Measurements from ENCODE around the gene AP2A2.

AP2A2 gene

GRCh38 chr11:924406-925157 is 1.1 kb upstream of the AP2A2 start:
- no peak for DNase-seq (ENCODE audit: low read depth)

DNA sequence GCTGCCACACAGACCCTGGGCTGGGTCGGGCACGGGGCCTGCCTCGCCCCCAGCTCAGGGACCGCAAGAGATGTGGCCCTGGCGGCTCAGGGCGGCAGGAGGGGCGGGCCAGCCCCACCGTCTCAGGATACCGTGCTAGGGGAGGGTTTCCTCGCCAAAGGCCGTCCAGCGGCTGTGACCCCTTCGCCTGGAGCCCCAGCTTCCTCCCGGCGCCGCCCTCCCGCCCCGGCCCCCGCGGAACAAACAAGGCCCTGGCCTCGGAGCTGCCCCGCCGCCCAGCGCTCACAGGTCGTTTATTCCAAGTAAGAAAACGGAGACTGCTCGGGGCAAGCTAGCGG is 543 bp upstream of the AP2A2 start:
- DNase-seq (ENCODE audit: low read depth), result no peak

DNA sequence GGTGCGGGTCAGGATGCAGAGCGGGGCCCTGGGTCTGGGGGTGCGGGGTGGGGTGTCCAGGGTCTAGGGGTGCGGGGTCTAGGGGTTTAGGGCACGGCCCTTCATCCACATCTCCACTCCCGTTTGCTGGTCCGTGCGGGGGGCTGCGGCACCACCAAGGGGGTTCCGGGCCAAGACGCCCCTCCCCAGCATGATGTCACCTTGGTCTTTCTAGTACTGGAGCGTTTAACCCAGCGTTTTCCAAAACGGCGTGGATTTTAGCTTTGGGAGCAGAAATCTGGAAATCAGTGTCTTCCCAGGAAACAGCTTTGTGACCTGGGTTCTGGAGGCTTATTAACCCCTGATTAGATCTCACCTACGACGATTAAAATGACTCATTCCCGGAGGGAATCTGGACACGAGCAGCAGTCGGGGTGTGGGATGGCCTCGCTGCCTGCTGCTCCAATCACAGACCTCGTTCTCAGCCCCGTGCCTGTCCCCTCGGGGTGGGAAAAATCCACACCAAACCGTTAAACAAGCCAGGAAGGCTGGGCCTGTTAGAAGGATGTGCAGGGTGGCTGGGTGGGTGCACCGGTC is 759 bp downstream of the AP2A2 start:
- DNase-seq (ENCODE audit: low read depth), result no peak

DNA sequence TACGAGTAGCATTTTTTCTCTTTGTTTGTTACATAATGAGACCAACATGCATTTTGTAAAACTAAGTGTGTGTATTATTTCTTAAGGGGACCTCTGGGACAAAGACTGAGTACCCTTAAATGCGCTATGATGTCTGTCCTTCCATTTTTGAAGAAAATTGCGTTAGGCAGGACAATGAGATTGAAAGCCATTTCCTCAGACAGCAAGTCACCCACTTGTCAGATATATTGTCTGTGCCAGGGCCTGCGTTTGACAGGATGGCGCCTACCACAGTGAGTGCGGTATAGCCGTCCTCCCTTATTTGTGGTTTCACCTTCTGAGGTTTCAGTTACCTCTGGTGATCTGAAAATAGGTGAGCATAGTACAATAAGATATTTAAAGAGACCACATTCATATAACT is 2.2 kb downstream of the AP2A2 start:
- no peak for DNase-seq (ENCODE audit: low read depth)

DNA sequence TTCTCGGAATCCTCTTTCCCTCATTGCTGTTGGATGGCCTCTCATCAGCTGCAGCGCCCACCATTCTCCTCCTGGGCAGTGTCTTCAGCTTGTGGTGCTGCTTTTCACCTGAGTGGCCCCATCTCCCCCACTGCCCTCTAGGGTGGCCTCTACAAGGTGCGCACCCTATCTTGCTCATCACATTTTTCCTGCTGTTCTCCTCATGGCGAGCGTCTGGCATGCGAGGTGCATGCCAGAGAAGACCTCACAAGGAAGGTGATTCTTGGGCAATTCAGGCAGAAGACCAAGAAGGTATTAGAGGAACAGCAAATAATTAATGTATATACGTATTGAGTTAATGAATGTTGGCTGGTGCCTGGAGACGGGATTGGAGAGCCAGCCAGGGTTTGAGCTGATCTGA is 3.1 kb downstream of the AP2A2 start:
- no peak for DNase-seq (ENCODE audit: low read depth)

DNA sequence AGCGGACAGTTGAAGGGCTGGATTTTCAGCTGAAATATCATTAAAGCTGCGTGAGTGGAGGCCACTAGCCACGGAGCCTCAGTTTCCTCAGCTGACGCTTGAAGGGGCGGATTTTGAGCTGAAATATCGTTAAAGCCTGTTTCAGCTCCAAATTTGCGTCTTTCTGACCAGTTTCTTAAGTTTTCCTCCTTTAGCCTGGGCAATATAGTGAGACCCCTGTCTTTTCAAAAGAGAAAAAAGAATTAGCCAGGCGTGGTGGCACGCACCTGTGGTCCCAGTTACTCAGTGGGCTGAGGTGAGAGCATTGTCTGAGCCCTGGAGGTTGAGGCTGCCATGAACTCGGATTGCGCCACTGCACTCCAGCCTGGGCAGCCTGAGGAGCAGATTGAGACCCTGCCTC is 3.7 kb downstream of the AP2A2 start:
- no peak for DNase-seq (ENCODE audit: low read depth)

DNA sequence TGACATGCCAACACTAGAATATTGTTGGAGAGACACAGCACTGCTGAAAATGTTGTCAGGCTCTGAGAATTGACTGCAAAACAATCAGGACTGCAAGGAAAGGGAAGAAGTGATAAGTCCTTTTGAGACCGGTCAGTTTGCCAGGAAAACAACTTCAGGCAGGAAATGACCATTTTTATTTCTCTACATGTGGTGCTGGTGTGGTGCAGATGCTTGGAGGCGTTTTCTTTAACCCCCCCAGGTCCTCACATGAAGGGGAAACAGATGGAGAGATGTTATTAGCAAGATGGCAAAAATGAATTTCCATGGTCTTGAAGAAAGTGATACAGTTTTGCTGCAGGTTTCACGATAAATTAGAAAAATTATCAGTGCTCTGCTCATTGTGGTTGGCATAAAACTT is 5.7 kb downstream of the AP2A2 start:
- no peak for DNase-seq (ENCODE audit: low read depth)

GRCh38 chr11:932435-932834 is 6.8 kb downstream of the AP2A2 start:
- no peak for DNase-seq (ENCODE audit: low read depth)

GRCh38 chr11:933142-933851 is 7.6 kb downstream of the AP2A2 start:
- no peak for DNase-seq (ENCODE audit: low read depth)

DNA sequence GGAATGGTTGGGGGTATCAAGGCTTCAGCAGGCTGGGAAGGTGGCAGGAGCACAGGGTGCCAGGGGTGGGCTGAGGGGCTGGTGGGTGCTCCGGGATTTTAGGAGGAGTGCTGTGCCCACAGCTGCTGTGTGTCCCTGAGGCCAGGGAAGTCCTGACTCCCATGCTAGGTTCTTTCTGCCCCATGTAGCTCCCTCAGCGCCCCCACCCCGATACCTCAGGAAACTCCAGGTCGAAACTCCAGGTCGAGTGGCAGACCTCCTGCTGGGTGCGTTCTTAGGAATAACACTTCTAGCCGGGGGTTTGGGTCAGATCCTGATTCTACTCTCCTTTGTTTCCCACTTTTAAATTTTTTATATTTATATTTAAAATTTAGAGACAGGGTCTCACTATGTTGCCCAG is 8.3 kb downstream of the AP2A2 start:
- DNase-seq (ENCODE audit: low read depth), result no peak

DNA sequence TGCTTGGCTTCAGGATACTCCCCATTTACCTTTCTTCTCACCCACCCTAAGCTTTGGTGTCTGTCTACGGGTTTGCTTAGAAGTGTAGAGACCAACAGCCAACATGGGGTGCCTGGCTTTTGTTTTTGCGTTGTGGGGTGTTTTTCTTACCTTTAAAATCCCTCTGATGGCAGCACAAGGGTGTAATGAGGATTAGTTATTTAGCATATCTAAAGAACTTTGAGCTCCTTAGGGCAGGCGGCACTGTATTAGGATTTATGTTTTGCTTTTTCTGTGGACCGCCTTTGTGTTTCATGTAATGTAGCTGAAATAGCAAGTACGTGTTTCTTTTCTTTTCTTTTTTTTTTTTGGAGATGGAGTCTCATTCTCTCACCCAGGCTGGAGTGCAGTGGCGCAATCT is 8.9 kb downstream of the AP2A2 start:
- no peak for DNase-seq (ENCODE audit: low read depth)

DNA sequence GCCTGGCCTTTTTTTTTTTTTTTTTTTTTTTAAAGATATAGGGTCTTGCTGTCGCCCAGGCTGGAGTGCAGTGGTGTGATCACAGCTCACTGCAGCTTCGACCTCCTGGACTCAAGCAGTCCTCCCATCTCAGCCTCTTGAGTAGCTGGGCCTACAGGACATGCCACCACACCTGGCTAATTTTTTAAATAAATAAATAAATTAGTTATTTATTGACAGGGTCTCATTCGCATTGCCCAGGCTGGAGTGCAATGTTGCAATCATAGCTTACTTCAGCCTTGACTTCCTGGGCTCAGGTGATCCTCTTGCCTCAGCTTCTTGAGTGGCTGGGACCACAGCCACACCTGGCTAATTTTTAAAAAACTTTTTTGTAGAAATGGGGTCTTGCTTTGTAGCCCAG is 10.5 kb downstream of the AP2A2 start:
- no peak for DNase-seq (ENCODE audit: low read depth)

- DNase-seq (ENCODE audit: low read depth), result no peak
These were observed 12.2 kb downstream of the AP2A2 start for GRCh38 chr11:937841-938261.

- no peak for DNase-seq (ENCODE audit: low read depth)
These were observed 14.9 kb downstream of the AP2A2 start for GRCh38 chr11:940496-941135.

GRCh38 chr11:942823-943222 is 17.2 kb downstream of the AP2A2 start:
- DNase-seq (ENCODE audit: low read depth), result no peak

- no peak for DNase-seq (ENCODE audit: low read depth)
These were observed 19.2 kb downstream of the AP2A2 start for GRCh38 chr11:944711-945470.

- DNase-seq (ENCODE audit: low read depth), result no peak
These were observed 20.3 kb downstream of the AP2A2 start for GRCh38 chr11:945986-946385.

DNA sequence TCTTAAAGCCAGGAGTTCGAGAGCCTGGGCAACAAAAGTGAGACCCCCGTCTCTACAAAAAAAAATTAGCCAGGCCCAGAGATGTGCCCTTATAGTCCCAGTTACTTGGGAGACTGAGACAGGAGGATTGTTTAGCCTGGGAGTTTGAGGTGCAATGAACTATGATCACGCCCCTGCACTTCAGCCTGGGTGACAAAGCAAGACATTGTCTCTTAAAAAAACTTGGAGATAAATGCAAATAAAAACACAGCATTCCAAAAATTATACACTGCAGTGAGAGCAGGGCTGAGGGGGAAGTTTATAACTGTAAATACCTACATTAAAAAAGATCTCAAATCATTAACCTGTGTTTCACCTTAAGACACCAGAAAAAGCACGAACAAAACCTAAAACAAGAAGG is 22.1 kb downstream of the AP2A2 start:
- no peak for DNase-seq (ENCODE audit: low read depth)

DNA sequence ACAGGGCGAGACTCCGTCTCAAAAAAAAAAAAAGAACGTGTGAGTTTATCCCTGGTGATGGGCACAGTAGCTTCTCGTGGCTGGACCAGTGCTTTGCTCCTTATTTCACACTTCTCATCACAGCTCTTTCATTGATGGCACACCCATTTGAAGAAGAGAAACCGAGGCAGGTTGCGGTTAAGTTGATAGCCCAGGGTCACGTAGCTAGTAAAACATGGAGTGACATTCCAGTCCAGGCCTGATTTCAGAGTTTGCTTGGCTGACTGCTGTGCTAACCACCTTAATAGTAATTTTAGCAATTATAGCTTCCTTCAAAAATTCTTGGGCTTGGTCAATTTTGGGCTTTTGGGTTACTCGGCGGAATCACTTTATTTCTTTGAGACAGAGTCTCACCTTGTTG is 25.8 kb downstream of the AP2A2 start:
- DNase-seq (ENCODE audit: low read depth), result no peak

- no peak for DNase-seq (ENCODE audit: low read depth)
These were observed 27.0 kb downstream of the AP2A2 start for GRCh38 chr11:952406-953385.

DNA sequence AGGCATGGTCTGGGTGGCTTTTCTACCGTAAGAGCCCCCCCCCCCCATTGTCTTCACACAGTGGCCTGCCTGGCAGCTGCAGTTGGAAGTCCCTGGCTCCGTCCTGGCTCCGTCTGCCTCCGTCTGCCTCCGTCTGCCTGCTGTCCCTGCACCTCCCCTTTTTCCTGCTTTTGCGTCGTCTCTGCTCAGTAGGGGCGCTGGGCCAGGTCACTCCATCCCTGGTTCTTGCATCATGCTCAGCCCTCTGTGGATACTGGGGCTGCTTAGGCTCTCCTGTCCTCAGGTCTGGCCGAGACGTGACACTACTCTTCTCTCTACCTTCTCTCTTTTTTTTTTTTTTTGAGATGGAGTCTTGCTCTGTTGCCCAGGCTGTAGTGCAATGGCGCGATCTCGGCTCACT is 27.8 kb downstream of the AP2A2 start:
- DNase-seq (ENCODE audit: low read depth), result no peak

All from activated T-cell treated with anti-CD3 and anti-CD28 coated beads for 24 hours (primary cell).